Hepatocyte (in vitro differentiated cells): ENCODE results near the gene HMCN1.

Source experiments
- CTCF ChIP-seq: fragments of 200-600 bp; sonication (generic); IDR thresholded peaks from 2 replicates; pipeline ENCODE4 v1.5.1; 2016; ENCODE audit warnings: antibody characterized with exemption, mild to moderate bottlenecking; ENCODE audit not compliant: poor library complexity
- EZH2 ChIP-seq: fragments of 200-600 bp; sonication (generic); IDR thresholded peaks from 2 replicates; pipeline ENCODE4 v1.6.1; 2016; ENCODE audit warnings: antibody characterized with exemption, mild to moderate bottlenecking, borderline replicate concordance

- TF ChIP-seq CTCF (no peak), EZH2 (no peak)
Observed at GRCh38 chr1:186187601-186188000, 453.4 kb downstream of the HMCN1 start.
